Pancreas (tissue), 10 donors: ENCODE results near the gene JAM3. TPM values are rescaled to one million over a fixed set of nuclear protein-coding genes. Genes with fewer than 3 reads are reported as not detected.

Source experiments
- ATAC-seq, 4 donors: fragments of 200-7000 bp; cut with Tn5 transposase; one replicate each; pipeline versions ENCODE4 v1.8.0 to v1.9.1; 2020; ENCODE audit warnings: mild to moderate bottlenecking in 4 of 4, moderate library complexity in 4 of 4
- DNase-seq, 6 donors: peaks; one replicate each; pipeline ENCODE4 v3.0.0-alpha.2; 2020
- FAIRE-seq: peaks from 2 replicates; lab custom pipeline; 2012; peaks lifted over from hg19 to GRCh38; lab: Jason Lieb, UNC
- H3K27ac ChIP-seq, 4 donors: fragments of 200-600 bp; sonication (generic); 1 replicate in 3 of 4; 2 replicates in 1 of 4; pipeline versions ENCODE4 v1.5.0 to v1.8.0; 2020
- H3K27me3 ChIP-seq, 4 donors: fragments of 200-600 bp; one replicate each; pipeline ENCODE4 v1.8.0; 2021
- H3K36me3 ChIP-seq, 3 donors: fragments of 200-600 bp; sonication (generic) in 1 of 3; one replicate each; pipeline versions ENCODE4 v1.5.0 to v1.8.0; 2020 to 2021
- H3K4me1 ChIP-seq, 3 donors: fragments of 200-600 bp; one replicate each; pipeline ENCODE4 v1.8.0; 2021
- H3K4me3 ChIP-seq, 4 donors: fragments of 200-600 bp; sonication (generic) in 2 of 4; one replicate each; pipeline versions ENCODE4 v1.5.0 to v1.8.0; 2020 to 2021
- H3K9me3 ChIP-seq, 4 donors: fragments of 200-600 bp; one replicate each; pipeline ENCODE4 v1.8.0; 2021
- CTCF ChIP-seq, 4 donors: fragments of 200-600 bp; sonication (generic) in 3 of 4; IDR thresholded peaks; one replicate each; pipeline versions ENCODE4 v1.5.0 to v1.8.0; 2021; ENCODE audit warnings: antibody characterized with exemption in 4 of 4
- WGBS, 2 donors: extraction: QIAGEN DNeasy Blood & Tissue Kit; methylation state at CpG; one replicate each; pipeline ENCODE4 v1.1.7; 2013; 5-methylcytosine and 5-hydroxymethylcytosine counted together
- intact Hi-C, 3 donors: fragments of 100-400 bp; cut with DNase I; formaldehyde crosslinking; loops; one replicate each; pipeline versions ENCODE4 v1.11.1 to v1.14.2; 2022
- polyA plus RNA-seq, 2 donors: library from polyadenylated mRNA; stranded (reverse); fragments of 200-250 nt; gene quantifications; one replicate each; pipeline ENCODE4 v1.2.3, GENCODE V29; 2013
- total RNA-seq, 6 donors: library from RNA; stranded (reverse); fragmentation: NEBNext Ultra II Directional in 4 of 6; extraction: Animal tissue kit (Norgen Biotek cat#: 25700) in 4 of 6; gene quantifications; one replicate each; pipeline versions ENCODE4 v1.2.1 to v1.2.4, GENCODE V29; 2021 to 2023
- donor health status: healthy with polysubstance abuse.
- donor health status: DM: no; HTN: no; CAD: no; lungs with moderate emphysema.
- donor health status: DM: no; HTN: no; CAD: no.
- donor health status: control.
- donor health status: control.
- donor health status: Bipolar disorder and iron deficiency.
- donor health status: DM: yes; HTN: yes; CAD: no.
- donor health status: DM: no; HTN: no; CAD: no.
- donor health status: DM: no; HTN: no; CAD: no.
- donor health status: DM: yes; HTN: yes; CAD: no.

The JAM3 gene
- total and polyA plus RNA-seq, 8 donors: 1.7 to 11.0 (median 4.2) TPM

- H3K4me1 ChIP-seq: peaks cover 0 to 4% (median 0%) of the 10 kb centered on the region in 3 donors
- H3K36me3 ChIP-seq: no peaks in the 10 kb centered on the region
- peak overlapping the region; percentile 5 to 47 (median 28) for H3K4me3 ChIP-seq
- no peak for FAIRE-seq
- peak; percentile 95 to 99 (median 96) for ATAC-seq
- peaks cover 0 to 5% (median 0%) of the 10 kb centered on the region in 4 donors for H3K27me3 ChIP-seq
- intact Hi-C loops: no loop called here
- H3K27ac ChIP-seq: peak overlapping the region; percentile 57 to 88 (median 80)
- peak; percentile 72 to 93 (median 82) for DNase-seq
- peak; percentile 89 to 92 (median 92) for TF ChIP-seq CTCF (IDR thresholded peaks at IDR 0.05)
- H3K9me3 ChIP-seq: no peaks in the 10 kb centered on the region
- WGBS, 2 donors: 13% methylated on average over 41 to 43 of the region's 43 CpGs
Measured at GRCh38 chr11:134050541-134051383, 18.1 kb upstream of the JAM3 start.

- Histone ChIP-seq H3K4me3 (no peak overlapping the region), H3K4me1 (peaks cover 0 to 4% (median 0%) of the 10 kb centered on the region in 3 donors), H3K36me3 (no peaks in the 10 kb centered on the region), H3K9me3 (no peaks in the 10 kb centered on the region), H3K27ac (no peak overlapping the region), H3K27me3 (peaks cover 0 to 3% (median 0%) of the 10 kb centered on the region in 4 donors)
- no peak for TF ChIP-seq CTCF (IDR thresholded peaks at IDR 0.05)
- peak in 1 of 6 donors; percentile 14 for DNase-seq
- no peak for FAIRE-seq
- intact Hi-C loops: no loop called here
- no peak for ATAC-seq
- WGBS, 2 donors: 60 to 63% methylated on average over 12 of the region's 12 CpGs
Measured at GRCh38 chr11:134052395-134052987, 16.4 kb upstream of the JAM3 start.

- FAIRE-seq: no peak
- Histone ChIP-seq H3K36me3 (no peaks in the 10 kb centered on the region), H3K9me3 (no peaks in the 10 kb centered on the region), H3K4me1 (peaks cover 0 to 4% (median 0%) of the 10 kb centered on the region in 3 donors), H3K4me3 (no peak overlapping the region), H3K27ac (no peak overlapping the region), H3K27me3 (no peaks in the 10 kb centered on the region)
- ATAC-seq: no peak
- peak in 2 of 6 donors; percentile 29 to 38 for DNase-seq
- intact Hi-C loops: no loop called here
- no peak for TF ChIP-seq CTCF (IDR thresholded peaks at IDR 0.05)
- WGBS, 2 donors: 58 to 62% methylated on average over 25 to 26 of the region's 26 CpGs
Measured at GRCh38 chr11:134052988-134053945, 15.6 kb upstream of the JAM3 start.

GRCh38 chr11:134055029-134055428 is 13.8 kb upstream of the JAM3 start:
- 64 to 78% methylated on average over 9 of the region's 9 CpGs for WGBS, 2 donors
- ATAC-seq (no peak), DNase-seq (peak in 3 of 6 donors; percentile 3 to 24 (median 10)), FAIRE-seq (no peak)
- H3K4me3 ChIP-seq: no peak overlapping the region
- no peaks in the 10 kb centered on the region for H3K27me3 ChIP-seq
- H3K27ac ChIP-seq: no peak overlapping the region
- peaks cover 0 to 3% (median 0%) of the 10 kb centered on the region in 3 donors for H3K4me1 ChIP-seq
- H3K36me3 ChIP-seq: no peaks in the 10 kb centered on the region
- TF ChIP-seq CTCF (IDR thresholded peaks at IDR 0.05): no peak
- H3K9me3 ChIP-seq: no peaks in the 10 kb centered on the region
- intact Hi-C loops: no loop called here
